Stimulated activated CD4-positive, alpha-beta T cell treated with anti-CD3 and anti-CD28 coated beads, Interleukin-1b, Interleukin-23, amount 100 ng/mL, for 4 hours (primary cell): ENCODE results near the gene KCNG2.
"Not testable (repeated sequence)": the region's sequence is repeated elsewhere in the genome, so short reads cannot be mapped to it uniquely, and the experiment has no call there.

ENCODE experiments used
- DNase-seq, 2 donors: peaks; one replicate each; pipeline ENCODE4 v3.0.0-alpha.2; 2020; ENCODE audit warnings: low read depth in 2 of 2

The KCNG2 gene

DNA sequence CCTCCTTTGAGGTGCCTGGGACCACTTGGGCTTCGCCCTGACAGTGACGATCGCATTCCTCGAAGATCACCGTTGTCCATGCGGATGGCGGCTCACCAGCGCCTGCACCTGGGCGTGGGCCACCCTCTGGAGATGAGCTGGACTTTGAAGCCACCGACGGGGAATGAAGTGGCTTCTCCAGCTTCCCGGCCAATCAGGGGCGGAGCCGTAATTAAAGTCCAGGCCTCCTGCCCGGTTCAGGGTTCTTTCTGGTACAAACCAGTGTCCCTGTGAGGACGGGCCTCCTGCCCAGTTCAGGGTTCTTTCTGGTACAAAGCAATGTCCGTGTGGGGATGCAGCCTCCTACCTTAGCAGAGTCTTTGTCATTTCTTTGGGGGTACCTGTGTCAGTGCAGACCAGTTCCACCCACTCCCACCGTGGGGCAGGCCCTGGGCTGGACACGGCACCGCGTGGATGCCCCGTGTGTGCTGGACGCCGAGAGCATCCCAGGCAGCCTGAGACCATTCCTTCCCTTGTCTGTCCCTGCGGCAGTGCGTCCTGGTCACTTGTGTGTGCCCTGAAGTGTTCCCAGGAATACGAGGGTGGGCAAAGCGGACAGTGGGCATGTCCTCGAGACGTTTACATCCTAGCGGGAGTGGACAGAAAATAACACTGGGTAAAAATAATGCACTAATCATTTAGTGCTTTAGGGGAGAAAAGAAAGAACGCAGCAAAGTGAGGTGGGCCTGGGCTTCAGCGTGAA is 55.0 kb downstream of the KCNG2 start:
- DNase-seq = no peak

DNA sequence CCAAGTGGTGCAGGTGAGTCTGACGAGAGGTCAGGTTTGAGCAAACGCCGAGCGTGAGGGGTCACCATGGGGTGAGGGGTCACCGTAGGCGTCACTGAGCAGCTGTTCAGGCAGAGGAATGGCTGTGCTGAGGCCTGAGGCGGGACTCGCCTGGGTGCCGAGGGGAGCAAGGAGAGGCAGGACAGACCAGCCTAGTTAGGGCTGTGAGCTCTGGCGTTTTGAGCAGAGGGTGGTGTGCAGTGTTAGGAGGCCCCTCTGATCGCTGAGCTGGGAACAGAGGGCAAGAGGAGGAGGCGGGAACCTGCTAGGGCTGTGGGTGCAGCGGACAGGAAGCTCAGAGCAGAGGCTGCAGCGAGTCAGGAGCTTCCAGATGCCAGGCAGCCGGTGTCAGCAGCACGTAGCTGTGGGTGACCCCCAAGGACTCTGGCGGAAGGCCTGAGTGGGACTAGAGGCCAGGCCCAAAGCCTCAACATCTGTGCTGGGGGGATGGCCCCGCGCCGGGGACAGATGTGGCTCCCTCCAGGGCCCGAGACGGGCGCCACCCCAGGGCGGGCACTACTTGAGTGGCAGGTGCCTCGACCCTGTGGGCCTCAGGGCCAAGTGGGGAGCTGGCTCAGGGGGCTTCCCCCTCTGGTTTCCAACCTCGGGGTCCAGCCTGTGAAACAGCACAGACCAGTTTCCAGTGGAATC is 55.7 kb downstream of the KCNG2 start:
- DNase-seq = no peak

DNA sequence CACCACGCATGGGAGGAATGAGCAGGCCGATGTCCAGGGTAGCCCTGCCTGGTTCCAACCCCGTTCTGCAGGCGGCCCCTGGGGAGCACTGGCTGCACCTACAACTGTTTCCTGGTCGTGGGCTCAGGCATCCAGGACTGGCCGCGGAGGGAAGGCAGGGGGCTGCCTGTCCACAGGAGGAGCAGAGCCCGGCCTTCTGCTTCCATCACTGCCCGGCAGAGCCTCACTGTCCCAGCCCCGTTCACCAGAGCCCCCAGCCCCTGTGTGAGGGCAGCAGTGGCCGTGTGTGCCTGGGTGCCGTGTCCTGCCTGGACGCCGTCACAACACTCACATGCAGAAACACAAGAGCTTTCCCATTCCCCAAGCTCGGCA is 56.2 kb downstream of the KCNG2 start:
- no peak for DNase-seq

DNA sequence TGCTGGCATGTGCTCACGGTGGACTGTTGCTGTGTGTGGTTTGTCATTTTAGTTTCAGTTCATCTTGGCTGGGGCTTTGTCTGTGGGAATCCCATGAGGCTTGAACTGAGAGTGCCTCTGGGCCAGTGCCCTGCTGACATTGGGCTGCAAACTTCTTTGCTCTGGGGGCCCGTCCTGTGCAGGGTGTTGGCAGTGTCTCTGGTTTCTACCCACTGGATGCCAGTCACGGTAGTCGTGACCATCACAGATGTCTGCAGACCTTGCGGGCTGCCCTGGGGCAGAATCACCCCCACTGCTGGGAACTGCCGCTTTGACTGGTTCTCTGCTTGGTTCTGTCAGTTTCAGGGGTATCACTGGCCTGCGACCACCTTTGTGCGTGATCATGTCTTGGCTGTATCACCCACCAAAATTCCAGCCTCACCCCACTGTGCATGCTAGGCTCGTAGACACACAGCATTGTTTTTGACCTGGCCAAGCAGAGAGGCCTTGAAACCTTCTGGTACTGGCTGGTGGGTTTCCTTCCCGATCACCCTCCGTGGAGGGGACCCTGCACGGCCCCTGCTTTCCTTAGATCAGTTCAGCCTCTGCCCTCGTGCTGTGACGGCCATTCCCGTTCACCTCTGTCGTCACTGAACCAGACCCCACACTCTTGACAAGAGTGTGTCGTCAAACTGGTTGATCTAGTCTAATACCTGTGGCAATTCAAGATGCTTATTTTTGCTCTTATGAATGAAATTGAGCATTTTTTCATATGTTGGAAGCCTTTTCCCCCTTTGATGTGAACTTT is 57.6 kb downstream of the KCNG2 start:
- DNase-seq = no peak

DNA sequence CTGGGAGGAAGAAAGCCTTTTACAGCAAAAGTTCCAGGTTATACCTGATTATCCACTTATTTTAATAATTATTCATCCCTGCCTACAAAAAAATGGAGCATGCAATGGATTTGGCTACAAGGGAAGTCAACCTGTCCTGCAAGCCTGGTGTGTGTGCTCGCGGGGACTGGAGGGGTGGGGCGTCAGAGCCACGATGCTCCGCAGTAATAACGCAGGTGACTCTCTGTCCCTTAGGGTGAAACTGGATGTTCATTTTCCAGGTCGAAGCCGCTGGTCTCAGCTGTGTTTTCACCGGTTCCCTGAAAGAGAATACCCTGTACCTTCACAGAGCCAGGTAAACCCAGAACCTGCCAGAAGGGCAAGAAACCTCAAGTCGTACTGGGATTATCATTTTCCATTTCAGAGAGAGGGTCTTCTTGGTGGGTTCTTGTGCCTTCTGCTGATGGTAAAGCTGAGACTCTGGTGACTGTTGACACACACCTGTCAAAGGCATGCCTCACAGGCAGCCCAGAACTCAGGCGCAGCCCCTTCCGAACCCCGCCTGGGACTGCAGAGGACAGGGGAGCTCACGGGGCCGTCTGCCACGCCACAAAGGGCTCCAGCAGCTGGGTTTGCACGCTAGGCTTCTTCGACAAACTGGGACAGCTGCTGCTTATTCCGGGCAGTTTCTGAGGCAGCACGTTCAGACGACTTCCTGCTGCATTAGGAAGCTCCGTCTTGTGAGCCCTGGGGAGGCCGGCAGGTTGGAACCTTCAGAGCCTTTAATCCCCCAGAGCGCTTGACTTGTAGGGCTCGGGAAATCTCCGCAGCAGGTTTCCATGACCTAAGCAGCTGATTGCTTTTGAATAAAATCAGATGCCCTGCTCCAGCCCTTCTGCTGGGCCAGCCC is 58.6 kb downstream of the KCNG2 start:
- DNase-seq = no peak

DNA sequence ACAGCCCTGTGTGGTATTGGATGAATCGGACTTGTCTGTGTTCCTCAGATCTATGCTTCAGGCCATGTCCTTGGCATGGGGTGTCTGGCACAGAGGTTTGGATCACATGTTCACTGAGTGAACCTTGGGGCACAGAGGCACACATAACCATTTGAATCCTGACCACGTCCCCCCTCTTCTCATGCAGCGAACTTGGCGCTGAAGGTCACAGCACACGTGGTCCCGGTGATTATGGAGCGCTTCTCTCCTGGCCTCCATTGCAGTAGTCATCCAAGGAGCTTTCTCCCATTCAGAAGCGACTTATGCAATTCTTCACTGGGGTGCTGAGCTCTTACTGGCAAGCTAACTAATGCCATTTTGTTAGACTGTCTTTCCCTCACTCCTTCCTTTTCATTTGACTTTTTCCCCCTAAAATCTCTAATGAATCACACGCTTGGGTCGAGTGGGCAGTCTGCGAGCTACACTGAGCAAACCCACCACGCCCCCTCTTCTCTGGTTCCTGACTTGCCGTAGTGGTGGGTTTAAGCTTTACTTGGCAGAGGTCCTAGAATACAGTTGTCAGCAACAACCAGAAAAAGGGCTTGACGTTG is 59.4 kb downstream of the KCNG2 start:
- DNase-seq = no peak

DNA sequence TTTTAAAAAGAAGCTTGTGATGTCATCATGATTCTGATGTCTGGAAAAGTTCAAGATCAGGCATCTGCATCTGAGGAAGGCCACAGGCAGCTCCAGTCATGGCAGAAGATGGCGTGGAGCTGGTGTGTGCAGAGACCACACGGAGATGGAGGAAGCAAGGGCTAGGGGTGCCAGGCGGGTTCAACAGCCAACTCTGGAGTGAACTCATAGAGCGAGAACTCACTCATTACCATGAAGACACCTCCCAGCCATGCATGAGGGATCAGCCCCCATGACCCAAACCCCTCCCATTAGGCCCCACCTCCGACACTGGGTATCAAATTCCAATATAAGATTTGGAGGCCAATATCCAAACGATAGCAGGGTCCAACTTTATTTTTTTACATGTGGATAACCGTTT is 61.6 kb downstream of the KCNG2 start:
- DNase-seq = no peak

DNA sequence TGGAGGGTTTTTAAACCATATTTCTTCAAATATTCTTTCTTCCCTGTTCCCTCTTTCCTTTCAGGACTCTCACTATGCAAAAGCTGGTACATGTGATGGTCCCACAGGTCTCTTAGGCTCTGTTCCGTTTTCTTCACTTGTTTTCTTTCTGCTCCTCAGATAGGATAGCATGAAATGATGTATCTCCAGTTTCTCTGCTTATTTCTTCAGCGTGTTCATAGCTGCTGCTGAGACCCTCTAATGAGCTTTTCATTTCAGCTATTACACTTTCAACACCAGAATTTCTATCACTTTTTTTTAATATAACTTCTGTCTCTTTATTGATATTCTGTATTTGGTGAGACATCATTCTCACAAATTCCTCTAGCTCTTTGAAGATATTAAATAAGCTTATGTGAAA is 63.9 kb downstream of the KCNG2 start:
- no peak for DNase-seq

DNA sequence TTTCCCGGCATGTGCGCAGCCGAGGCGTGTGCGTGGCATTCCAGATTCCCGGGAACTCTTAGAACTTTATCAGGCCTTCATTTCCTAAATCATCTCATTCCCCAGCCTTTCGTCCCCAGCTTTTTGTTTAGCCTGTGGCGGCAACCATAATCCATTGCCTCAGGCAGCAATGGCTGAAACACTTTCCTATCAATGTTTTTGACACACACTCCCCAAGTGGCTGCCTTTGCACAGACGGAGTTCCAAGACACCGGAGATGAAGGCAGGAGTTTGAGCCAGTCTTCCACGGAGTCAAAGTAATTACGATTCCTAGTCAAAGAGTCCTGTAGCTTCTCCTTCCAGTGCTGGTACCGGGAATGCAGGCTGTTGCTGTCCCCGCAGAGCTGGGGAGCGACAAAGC is 64.8 kb downstream of the KCNG2 start:
- DNase-seq = no peak

DNA sequence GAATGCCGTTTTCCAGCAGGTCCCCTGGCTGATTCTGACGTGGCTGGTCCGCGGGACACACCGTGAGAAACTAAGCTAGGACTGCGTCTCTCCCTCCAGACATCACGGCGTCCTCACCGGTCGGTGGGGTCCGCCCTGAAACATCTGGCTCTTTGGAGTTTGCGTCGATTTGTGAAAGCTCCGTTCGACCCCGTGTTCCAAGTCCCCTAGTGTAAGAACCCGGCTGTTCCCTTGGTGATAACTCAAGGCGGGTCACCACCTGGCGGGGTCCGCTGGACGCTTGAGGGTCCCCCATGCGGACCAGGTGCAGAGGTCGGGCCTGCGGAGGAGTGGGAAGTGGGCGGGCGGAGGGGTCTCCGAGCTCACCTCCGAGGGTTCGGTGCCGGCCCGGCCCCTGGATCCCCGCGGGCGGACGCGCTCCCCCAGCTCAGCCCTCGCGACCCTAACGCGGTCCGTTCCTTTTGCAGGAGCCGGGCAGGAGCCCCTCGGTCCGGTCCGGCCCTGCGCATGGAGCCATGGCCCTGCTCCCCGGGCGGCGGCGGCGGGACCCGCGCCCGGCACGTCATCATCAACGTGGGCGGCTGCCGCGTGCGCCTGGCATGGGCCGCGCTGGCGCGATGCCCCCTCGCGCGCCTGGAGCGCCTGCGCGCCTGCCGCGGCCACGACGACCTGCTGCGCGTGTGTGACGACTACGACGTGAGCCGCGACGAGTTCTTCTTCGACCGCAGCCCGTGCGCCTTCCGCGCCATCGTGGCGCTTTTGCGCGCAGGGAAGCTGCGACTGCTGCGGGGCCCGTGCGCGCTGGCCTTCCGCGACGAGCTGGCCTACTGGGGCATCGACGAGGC is 65.6 kb downstream of the KCNG2 start:
- DNase-seq = no peak

DNA sequence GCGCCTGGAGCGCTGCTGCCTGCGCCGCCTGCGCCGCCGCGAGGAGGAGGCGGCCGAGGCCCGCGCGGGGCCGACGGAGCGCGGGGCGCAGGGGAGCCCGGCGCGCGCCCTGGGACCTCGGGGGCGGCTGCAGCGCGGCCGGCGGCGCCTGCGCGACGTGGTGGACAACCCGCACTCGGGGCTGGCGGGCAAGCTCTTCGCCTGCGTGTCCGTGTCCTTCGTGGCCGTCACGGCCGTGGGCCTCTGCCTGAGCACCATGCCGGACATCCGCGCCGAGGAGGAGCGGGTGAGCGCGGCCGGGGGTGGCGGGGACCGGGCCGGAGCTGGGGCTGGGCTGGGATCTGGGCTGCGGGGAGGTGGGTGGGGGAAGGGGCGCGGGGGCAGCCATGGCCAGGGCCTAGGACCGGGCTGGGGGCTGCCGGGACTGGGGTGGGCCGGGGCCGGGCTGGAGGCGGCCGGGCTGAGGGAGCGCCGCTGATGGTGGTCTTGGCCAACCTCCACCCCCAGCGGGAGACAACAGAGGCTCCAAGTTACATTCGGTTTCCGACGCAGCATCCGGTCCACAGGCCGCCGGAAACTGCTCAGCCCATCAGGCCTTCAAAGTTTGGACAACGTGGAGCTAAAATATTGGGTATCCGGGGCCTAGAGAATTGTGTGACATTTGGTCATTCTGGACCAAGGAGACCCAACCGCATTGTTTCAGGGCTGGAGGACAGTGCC is 66.4 kb downstream of the KCNG2 start:
- DNase-seq = no peak

DNA sequence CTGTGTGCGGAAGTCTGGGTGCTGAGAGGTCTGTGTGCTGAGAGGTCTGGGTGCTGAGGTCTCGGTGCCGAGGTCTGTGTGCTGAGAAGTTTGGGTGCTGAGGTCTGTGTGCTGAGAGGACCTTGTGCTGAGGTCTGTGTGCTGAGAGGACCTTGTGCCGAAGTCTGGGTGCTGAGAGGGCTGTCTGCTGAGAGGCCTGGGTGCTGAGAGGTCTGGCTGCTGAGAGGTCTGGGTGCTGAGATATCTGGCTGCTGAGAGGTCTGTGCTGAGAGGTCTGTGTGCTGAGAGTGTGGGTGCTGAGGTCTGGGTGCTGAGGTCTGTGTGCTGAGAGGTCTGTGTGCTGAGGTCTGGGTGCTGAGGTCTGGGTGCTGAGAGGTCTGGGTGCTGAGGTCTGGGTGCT is 67.2 kb downstream of the KCNG2 start:
- DNase-seq = not testable (repeated sequence)

DNA sequence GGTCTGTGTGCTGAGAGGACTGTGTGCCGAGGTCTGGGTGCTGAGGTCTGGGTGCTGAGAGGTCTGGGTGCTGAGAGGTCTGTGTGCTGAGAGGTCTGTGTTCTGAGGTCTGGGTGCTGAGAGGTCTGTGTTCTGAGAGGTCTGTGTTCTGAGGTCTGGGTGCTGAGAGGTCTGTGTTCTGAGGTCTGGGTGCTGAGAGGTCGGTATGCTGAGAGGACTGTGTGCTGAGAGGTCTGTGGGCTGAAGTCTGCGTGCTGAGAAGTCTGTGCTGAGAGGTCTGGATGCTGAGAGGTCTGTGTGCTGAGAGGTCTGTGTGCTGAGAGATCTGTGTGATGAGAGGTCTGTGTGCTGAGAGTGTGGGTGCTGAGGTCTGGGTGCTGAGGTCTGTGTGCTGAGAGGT is 68.2 kb downstream of the KCNG2 start:
- not testable (repeated sequence) for DNase-seq

DNA sequence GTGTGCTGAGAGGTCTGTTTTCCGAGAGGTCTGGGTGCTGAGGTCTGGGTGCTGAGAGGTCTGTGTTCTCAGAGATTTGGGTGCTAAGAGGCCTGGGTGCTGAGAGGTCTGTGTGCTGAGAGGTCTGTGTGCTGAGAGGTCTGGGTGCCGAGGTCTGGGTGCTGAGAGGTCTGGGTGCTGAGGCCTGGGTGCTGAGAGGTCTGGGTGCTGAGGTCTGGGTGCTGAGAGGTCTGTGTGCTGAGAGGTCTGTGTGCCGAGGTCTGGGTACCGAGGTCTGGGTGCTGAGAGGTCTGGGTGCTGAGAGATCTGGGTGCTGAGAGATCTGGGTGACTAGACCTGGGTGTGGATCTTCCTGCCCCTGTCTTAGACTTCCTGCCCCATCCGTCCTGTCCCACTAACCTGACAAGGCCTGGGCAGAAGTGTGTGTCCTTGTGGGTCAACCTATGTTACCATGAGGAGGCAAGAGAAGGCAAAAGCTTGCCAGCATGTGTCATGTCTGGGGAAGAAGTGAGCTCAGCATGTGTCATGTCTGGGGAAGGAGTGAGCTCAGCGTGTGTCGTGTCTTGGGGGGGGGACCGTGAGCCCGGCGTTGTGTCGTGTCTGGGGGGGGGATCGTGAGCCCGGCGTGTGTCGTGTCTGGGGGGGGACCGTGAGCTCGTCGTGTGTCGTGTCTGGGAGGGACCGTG is 69.3 kb downstream of the KCNG2 start:
- DNase-seq = no peak

DNA sequence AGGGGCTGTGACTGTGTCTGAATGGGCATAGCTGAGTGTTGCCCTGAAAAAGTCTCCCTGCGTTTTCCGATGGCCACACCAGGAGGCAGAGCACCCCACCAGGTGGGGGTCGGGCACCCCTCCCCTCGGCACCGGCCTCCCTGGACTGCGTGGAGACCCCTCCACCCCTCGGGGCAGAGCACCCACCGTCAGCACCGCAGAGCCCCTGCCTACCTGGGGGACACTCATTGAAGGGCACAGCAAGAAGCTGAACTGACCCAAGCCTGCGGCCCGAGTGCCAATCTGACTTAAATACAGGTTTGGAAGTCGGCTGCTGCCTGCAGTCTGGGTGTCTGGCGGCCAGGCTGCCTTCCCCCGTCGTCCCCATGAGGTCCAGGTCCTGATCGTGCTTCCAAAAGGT is 69.9 kb downstream of the KCNG2 start:
- DNase-seq = no peak

DNA sequence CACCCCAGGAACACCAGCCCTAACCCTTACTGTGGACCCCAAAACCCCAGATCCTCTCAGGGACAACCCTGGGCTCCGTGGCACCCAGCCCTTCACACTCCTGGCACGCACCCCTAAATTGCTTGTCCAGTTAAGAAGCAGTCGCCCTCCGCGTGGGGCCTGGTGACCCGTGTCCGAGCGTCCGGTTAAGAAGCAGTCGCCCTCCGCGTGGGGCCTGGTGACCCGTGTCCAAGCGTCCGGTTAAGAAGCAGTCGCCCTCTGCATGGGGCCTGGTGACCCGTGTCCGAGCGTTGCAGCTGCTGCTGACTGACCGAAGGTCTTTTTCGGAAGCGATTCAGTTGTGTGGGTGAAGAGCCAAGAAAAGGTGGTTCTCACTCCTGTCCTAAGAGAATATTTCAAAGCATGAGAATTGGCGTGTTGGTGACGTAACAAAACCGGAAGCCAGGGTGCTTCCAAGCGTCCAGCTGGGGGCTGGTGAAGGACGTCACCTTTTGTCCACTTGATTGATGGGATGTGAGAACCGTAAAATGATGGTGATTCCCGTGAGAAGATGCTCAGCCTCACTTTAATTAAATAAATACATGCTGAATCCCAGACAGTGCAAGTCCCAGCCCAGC is 70.5 kb downstream of the KCNG2 start:
- no peak for DNase-seq

DNA sequence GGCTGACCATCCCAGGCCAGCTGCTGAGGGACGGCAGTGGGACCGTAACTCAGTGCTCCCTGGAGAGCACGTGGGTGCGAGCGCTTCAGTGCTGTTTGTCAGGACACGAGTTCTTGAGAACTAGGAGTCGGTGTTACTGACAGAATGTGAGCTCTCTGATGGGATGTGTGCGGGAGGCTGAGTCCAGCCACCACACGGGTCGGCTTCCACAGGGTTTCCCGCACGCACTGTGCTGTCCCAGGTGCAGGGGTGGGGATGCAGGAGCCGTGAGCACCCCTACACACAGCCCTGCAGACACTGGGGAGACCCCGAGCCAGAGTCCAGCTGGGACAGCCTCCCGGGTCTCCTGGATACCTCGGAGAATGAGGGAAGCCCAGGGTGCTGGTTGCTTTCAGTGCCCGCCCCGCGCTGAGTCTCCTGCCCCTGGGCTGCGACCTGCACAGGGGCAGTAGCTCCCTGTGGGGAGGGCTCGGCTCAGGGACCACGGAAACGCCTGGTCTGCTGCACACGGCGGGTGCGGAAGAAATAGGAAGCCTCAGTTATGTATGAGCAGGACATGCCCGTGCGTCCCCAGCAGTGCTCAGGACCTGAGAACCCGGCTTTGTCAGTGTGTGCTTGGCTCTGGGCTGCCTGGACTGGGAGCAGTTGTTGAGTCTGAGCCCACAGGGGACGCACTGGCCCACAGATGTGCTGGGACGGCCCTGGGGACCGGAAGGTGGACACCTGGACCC is 71.2 kb downstream of the KCNG2 start:
- DNase-seq = no peak
